DMS 273 (cell line): ENCODE results near the gene GUCY1A2.

Source experiments
- DNase-seq: peaks from one replicate; lab custom pipeline; 2025; ENCODE audit not compliant: unreplicated experiment; lab: John Stamatoyannopoulos, UW

Gene GUCY1A2

DNA sequence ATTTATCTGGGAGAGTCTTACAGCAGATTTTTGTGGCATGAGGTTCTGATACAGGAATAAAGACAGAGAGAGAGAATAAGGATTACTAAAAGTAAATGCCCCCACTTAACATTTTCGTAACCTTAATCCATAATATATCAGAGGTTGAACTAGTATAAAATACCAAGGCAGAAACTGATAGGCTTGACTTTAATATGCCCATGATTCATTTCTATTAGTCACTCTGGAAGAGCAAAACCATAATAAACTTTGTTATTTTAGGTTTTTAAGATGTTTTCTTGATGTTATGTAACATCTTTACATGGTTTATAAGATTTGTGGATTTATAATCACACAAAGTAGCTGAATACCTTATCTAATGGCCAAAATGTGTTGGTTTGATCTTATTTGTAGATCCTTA, 19.1 kb downstream of the GUCY1A2 start:
- no peak for DNase-seq

DNA sequence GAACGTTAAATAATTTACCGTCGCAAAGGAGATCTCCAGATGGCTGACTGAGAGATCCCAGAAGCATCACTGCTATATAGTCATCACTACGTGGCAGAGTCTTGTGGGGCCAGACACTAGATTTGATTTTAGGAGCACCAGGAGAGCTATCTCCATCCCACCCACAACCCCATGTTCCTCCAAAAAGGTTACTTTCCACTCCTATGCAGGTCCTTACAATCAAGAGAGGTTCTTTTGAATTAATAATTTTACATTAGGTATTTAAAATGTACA, 19.4 kb downstream of the GUCY1A2 start:
- no peak for DNase-seq

DNA sequence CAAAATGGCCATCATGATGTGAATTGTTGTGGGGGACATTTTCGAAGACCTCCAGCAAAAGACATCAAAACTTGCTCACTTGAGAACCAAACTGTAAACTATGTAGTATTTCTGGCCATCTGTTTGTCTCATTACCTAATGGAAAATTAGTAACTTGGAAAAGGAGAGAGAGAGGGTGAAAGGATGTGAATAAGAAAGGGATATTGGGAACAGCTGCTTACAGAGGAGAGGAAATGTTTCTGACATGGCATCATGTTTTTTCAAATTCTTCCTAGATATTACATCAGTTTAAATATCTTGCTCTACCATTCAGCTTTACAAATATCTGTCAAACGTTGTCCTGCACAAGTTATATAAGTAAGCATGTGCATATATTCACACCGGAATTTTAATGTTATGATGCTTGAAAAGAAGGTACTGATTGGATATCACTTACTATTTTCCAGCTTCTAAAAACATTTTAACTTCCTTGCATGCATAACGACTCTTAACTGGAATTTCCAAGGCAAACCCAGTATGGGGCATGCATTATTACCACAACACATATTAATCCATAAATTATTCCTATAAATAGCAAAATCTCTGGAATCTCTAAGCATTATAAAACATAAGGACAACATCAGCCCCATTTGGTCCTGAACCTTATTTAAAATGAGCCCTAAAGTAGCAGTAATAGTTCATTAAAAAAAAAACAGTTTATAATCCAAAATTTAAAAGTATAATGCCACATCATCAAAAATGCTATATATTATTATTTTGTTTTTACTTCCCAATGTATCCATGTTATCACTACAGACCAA, 20.0 kb downstream of the GUCY1A2 start:
- no peak for DNase-seq

DNA sequence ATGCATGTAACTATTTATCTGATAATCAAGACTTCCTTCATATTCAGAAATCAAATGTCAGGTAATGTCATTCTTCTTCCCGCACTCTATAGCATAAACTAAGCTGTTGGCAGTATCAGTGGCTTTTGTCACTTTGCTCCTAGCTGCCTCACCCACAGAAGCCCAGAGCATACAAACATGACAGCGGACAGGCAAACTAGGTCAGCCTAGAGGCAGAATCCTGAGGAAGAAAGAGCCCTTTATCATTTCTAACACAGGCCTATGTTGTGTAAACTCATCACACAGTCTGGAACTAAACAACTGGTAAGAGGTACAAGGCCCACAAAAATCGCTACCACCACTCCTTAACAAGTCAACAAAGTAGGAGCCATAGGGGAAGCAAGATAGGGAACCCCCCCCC, 21.0 kb downstream of the GUCY1A2 start:
- DNase-seq, result no peak

DNA sequence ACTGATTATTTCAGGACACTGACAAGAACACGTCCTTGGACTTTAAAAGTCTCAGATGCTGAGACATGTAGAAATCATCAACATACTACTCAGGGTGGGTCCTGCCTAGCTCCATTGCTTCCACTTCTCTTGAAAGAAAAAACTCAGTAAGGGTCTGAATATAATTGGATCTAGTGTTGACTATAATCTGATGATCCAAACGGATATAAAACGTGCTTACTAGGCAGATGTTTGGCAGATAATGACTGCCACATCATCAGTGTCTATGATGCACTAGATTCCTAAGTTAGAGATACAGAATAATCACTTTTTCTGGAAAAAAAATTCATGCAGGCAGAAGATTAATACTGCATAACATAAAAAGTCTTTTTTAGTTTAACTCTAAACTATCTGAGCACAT, 21.6 kb downstream of the GUCY1A2 start:
- DNase-seq, result no peak

DNA sequence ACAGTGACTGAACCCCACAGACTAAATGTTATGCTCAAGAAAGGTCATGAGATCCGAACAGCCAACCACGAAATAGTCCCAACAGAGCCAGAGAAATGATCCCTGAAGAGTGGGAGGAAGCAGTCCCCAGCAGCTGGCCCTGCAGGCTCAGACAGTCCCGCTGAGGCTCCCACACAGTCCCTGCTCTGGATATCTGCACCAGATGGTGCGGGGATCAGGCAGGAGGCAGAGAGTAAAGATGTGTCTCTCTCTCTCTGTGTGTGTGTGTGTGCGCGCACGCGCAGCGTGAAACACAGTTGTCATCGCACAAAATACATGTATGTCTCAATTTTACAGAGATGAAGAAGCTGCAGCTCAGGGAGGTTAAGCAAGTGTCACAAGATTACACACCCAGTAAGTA, 27.9 kb downstream of the GUCY1A2 start:
- peak; percentile 2 for DNase-seq

DNA sequence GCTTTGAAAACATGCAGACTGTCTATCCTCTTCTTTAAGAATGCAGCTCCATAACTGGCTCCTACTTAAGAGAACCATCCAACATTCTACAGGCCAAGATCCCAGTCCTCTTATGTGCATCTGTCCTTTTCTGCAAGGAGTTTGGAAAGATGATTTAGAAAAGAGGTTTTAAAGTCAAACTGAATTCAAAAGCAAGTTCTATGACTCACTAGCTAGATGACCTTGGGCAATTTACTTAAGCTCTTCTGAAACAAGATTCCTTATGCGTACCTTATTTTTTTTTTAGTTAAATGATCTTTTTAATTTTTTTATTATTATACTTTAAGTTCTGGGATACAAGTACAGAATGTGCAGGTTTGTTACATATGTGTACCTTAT, 29.2 kb downstream of the GUCY1A2 start:
- no peak for DNase-seq

DNA sequence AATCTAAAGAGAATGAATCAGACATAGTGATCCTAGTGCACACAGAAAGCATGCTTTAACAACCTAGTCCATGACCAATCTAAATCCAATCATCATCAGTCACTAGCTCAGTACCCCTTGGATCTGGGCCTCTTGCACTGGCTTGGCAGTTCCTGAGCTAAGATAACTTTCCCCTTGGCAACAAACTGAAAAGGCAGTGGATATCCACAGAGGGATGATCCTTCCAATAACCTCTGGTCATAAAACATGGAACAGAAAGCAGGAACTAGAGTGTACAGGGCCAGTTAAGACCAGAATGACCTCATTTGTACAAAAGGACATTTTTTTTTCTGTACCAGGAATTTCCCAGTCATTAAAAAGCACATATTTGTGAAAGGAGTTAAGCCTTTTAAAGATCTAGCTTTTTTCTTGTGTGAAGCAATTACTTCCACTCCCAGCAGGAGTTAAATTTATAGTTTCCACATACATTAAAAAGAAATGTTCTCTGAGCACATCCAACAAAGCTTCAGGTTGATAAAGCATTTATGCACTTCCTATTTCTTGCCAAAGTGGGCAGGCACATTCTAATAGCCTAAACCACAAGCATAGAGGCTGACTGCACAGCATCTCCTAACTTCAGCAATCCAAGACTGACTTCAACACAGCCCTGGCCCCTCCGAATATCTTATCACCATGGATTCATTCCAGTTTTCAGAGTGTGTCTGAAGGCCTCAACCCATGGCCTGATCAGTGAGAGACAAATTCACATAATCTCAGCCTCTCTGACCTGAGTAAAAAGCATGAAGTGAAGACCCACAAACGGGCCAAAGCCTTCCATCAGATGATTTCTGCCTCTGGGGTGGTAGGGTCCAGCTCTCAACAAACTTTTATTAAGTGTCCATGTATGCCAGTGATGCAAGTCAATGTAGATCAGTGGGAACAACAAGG, 29.9 kb downstream of the GUCY1A2 start:
- DNase-seq, result no peak

DNA sequence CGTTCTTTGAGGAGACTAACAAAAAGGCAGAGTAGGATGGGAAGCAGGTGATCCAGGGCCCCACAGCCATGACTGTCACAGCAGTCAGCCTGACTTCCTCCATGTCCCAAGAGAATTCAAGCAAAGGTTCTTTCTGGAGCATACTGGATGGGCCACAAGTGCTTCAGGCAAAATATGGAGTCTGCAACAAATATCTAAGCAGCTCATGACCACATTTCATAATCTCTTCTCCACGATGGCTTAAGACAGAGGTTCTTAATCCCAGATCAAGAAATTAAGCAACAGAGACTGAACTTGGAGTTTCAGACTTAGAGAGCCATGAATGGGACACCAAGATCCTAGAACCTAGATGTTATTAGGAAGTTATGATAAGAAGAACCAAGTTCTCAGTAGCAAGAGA, 31.6 kb downstream of the GUCY1A2 start:
- no peak for DNase-seq

DNA sequence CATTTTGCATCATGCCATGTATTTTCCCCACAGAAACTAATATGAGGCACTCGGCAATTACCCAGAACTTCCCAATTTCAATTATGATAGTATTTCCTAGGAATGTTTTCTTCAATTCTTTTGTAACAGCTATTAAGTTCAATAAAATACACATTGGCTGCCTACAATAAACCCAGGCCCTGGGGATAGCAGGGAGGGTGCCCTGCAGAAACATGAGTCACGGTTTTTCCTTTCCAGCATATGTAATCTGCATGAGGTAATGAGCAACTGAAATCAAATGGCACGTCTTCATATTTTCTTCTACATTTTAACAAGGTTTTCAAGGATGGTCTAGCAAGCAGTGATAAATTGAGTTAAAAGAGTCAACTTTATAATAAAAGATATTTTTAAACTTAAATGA, 32.0 kb downstream of the GUCY1A2 start:
- no peak for DNase-seq

DNA sequence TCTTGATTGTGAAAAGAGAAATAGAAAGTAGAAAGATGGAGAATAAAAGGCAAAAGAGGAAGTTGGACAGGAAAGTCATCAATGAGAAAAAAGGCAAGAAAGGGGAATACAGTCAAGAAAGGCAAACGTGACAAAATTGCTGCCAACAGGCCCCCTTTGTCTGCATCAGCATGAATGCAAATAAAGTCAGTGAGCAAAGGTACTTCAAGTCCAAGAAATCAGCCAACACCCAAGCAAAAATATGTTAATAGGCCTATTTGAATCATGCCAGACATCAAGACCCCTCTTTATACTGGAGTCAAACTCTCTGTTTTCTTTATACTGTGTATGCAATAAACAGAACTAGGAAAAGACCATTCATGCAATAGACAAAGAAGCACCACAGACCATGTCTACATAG, 34.3 kb downstream of the GUCY1A2 start:
- DNase-seq, result no peak

DNA sequence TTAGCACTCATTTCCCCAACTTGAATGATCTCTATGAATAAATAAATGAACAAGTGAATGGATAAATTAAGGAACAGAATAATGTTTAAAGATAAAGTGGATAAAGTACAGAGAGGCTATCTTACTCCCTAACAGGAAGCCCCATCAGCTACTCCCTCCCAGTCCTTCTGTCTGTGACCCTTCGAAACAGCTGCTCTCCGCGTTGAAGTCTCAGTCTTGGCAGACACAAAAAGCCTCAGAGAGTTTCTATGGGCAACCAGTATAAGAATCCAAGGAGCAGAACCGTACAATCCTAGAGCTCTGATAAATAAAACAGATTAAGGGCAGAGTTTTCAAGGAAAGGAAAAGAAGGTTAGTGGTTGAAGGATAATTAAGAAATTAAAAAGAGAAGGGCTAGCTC, 35.0 kb downstream of the GUCY1A2 start:
- no peak for DNase-seq

DNA sequence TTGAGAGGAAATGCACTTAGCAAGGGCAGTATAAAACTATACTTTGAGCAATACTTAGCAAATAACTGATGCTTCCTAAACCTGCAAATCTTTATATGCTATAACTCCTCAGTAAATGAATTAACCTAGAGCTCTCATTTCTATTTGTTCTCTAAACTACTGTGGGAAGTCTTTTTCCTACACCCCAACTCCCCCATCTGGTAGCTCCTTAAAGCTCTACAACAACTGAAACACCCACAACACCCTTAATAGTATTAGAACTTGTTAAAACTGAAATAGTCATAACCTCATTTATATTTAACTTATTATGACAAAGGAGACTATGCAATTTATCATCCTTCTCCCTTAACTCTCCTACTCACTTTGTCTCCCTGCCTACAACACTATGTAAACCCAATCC, 43.4 kb downstream of the GUCY1A2 start:
- no peak for DNase-seq

DNA sequence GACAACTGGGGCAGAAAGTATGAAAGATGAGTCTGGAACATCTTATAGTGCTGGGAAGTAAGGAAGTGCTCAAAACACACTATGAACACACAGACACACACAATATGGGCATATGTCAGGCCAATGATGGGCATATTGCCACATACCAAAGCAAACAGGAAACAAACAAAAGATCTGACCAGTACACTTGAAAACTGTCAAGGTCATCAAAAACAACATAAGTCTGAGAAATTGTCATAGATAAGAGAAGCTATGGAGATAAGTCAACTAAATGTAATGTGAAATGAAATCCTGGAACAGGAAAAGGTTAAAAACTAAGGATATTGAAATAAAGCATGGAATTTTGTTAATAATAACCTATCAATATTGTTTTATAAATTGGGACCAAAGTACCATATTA, 46.4 kb downstream of the GUCY1A2 start:
- DNase-seq, result no peak

DNA sequence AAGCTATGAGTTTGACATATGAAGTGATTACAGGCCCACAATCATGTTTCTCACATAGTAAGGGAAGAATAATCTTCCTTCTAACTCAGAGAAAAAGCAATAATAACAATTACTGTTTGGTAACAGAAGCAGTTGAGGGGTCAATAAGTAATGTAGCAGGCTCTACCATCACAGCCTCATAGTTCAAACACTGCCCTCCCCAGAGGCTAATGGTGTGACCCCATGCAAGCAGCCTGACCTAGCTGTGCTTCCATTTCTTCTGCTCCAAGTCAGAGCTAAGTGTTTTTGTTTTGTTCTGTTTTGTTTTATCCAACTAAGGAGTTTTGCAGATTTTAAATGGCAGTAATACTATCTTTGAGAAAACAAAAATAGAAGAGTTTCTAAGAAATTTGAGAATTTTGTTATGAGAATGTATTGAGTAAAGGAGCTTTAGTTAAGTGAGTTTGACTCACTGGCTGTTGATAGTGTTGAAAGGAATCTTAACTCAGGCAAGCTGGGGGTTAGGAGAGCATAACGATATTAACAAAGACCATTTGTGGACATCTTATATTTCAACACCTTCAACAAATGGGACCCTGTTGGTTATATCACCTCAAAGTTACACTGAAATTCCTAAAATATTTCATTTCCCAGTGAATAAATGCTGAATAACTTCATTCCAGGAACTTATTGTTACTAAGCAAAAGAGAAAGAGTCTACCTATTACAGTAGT, 48.5 kb downstream of the GUCY1A2 start:
- DNase-seq, result no peak

DNA sequence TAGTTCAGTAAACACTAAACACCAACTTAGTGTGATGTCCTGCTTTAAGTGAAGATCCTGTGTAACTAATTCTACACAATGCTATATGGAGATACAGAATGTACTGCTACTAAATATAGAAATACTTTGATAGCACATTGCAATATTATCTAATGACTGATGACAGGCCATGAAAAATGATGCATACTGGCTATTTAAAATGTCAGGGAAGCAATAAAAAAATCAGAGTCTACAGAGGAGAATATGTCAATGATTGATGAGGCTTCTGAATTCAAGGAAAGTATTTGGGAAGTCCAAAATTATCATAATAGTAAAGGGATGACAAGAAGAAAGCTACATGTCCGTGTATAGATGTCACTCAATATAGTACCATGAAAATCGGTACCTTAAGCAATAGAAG, 55.3 kb downstream of the GUCY1A2 start:
- no peak for DNase-seq

DNA sequence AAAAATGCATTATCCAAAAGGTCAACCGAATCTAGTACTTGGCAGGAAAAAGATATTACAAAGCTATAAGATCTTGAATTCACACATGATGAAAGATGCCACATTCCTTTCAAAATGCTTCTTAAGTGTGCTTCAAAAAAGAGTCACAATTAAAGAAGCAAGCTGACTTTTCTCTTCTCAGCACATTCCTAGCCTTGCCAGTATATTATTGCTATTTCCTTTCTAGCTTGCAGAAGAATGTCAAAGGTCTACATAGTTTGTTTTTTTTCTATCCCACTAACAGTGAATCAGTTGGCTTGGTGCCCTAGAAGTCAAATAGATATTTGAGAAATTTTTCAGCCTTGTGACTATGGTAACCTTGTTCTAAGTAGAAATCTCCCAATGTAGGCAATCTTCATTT, 56.8 kb downstream of the GUCY1A2 start:
- DNase-seq, result no peak

DNA sequence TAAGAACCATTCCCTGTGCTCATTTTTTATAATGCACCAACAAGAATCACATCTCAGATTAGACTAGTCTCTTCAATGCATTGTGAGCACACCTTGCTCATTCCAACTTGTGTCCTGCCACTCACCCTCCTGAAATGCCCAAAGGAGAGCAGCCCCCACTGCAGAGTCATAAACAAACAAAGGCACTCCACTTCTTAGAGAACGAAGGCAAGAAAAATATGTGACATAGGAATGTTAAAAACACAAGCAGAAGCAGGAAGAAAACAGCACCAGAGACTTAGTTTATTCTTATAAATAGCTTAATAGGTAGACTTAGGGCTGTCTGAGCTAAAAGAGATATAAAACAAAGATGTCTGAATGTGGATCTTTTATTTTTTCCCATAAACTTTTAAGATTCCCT, 57.2 kb downstream of the GUCY1A2 start:
- no peak for DNase-seq

DNA sequence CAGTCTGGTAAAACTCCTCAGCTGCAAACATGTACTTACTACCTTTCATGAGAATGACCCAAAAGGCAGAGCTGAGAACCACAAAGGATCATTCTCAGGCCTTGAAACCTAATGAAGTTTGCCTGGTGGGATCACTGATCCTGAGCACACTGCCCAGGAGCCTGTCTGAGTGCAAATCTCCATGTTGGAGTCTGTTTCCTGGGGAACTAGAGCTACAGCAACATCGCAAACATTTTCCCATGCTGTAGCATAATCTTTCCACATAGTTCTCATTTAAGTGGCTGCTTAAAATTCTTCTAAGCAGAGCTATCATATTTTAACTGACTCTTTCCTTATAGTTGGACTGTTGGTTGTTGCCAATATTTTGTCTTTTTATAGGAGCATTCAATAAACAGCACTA, 58.5 kb downstream of the GUCY1A2 start:
- DNase-seq, result no peak

DNA sequence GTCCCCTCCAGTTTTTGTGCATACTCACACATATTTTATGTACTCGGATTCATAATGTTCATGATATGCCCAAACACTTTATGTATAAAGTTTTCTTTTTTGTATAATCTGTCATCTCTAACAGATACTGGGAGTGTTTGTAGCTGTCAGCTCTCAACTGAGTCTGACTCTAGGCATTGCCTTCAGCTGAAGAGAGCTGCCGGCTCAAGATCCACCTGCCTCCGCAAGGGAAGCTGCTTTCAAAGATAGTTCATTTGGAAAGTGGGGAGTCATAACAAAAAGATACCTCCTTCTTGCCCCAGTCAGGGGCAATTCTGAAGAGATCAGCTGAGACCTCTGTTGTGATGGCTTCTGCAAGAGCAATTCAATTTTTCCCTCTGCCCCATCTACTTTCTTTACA, 58.9 kb downstream of the GUCY1A2 start:
- DNase-seq, result no peak

DNA sequence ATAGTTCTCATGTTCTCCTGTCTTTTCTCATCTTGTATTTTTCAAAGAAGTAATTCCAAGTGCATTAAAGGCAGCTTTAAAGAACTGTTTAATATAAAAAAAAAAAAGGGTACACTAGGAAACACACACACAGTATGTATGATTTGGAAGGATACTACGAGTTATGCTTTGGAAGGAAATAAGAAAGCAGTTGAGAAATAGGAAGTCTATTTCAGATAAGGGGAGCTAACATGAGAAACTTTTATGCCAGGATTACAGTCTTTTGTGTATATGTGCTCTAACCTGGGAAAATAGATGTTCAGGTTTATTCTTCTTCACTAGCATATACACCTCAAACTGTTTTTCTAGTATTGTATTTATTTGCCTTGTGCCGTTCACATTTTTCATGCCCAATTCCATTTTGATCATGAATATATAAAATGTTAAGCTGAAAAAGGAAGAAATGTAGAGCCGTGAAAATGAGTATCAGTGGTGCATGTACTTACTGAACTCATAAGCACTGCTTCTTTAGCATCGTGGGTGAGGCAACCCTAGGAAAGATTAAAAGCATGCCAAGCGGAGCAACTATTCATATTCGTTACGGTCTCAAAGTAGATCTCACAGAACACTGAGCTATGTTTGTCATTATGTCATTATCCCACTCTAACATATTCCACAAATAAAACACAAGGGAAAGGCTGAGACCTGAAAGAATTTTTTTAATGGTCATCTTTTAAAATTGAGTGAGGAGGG, 59.6 kb downstream of the GUCY1A2 start:
- DNase-seq, result no peak
